Heart left ventricle (tissue), 13 donors: ENCODE data around the gene PLSCR3.

Experiments used
- POLR2A ChIP-seq, 2 donors: fragments of 450-650 bp; IDR thresholded peaks; one replicate each; pipeline ENCODE4 v1.6.1; 2017; ENCODE audit warnings: antibody characterized with exemption in 2 of 2, mild to moderate bottlenecking in 2 of 2, moderate library complexity in 2 of 2
- TF ChIP-seq, protein P1 (sequence below), 12 donors: fragments of 200-600 bp; sonication (generic) in 4 of 12; IDR thresholded peaks; one replicate each; pipeline versions ENCODE4 v1.5.0 to v1.8.0; 2018 to 2022; ENCODE audit warnings: antibody characterized with exemption in 12 of 12, mild to moderate bottlenecking in 5 of 12
- donor health status: ischemic (EF 13 %, LVEDD 7.1; RV severe dilation, severe dysfunction).
- donor health status: DM: no; HTN: yes; CAD: no.
- donor health status: DM: no; HTN: no; CAD: no.
- donor health status: ischemic (EF 25% LVEDD 6.9; RV normal size, moderate dysfunction).
- donor health status: ischemic (EF 25% LVEDD 5.7; RV mildly dilated, moderate dysfunction).
- donor health status: ischemic (EF 35%, LVEDD 5.7; RV mildly dilated, moderate dysfunction).
- donor health status: nonischemic (EF 11% LVEDD 7.7; RV severe dilation, severe dysfunction).
- donor health status: DM: yes; HTN: yes; CAD: no.
- donor health status: PGD.
- donor health status: ischemic (EF 29% LVEDD 5.4; RV normal size, mild dysfunction).
- donor health status: nonischemic (EF 23%, LVEDD 6.1; RV moderate dilation, normal function).

GRCh38 chr17:7404737-7405349, 10.5 kb upstream of the PLSCR3 start:
- TF ChIP-seq POLR2A (IDR thresholded peaks at IDR 0.05) = peak in 1 of 2 donors; percentile 42
- TF ChIP-seq, protein P1, sequence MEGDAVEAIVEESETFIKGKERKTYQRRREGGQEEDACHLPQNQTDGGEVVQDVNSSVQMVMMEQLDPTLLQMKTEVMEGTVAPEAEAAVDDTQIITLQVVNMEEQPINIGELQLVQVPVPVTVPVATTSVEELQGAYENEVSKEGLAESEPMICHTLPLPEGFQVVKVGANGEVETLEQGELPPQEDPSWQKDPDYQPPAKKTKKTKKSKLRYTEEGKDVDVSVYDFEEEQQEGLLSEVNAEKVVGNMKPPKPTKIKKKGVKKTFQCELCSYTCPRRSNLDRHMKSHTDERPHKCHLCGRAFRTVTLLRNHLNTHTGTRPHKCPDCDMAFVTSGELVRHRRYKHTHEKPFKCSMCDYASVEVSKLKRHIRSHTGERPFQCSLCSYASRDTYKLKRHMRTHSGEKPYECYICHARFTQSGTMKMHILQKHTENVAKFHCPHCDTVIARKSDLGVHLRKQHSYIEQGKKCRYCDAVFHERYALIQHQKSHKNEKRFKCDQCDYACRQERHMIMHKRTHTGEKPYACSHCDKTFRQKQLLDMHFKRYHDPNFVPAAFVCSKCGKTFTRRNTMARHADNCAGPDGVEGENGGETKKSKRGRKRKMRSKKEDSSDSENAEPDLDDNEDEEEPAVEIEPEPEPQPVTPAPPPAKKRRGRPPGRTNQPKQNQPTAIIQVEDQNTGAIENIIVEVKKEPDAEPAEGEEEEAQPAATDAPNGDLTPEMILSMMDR (IDR thresholded peaks at IDR 0.05) = peak in 4 of 12 donors; percentile 11 to 30 (median 17)
